HepG2 (cell line): ENCODE results near the gene ESR1. TPM values are rescaled to one million over a fixed set of nuclear protein-coding genes. Genes with fewer than 3 reads are reported as not detected.
A peak's percentile ranks its signal among the peaks of the same experiment; 100 is the strongest.

Source experiments
- ARHGAP35 ChIP-seq: sonication (generic); formaldehyde crosslinking; IDR thresholded peaks from 2 replicates; pipeline ENCODE4 v1.9.0; 2022; ENCODE audit warnings: mild to moderate bottlenecking, inconsistent platforms, moderate library complexity, missing genetic modification reagents, borderline replicate concordance
- ARID5B ChIP-seq: IDR thresholded peaks from 2 replicates; pipeline ENCODE4 v1.4.0; 2020; ENCODE audit warnings: mild to moderate bottlenecking, missing genetic modification reagents
- ATF3 ChIP-seq: sonication (generic); formaldehyde crosslinking; IDR thresholded peaks from 2 replicates; pipeline ENCODE4 v1.4.0; 2020; ENCODE audit warnings: missing genetic modification reagents
- GPN1 ChIP-seq: sonication (generic); formaldehyde crosslinking; IDR thresholded peaks from 2 replicates; pipeline ENCODE4 v1.5.1; 2020; ENCODE audit warnings: missing genetic modification reagents, borderline replicate concordance
- HOXA3 ChIP-seq: sonication (generic); formaldehyde crosslinking; IDR thresholded peaks from 2 replicates; pipeline ENCODE4 v1.5.0; 2020; ENCODE audit warnings: missing genetic modification reagents
- JUNB ChIP-seq: sonication (generic); formaldehyde crosslinking; IDR thresholded peaks from 2 replicates; pipeline ENCODE4 v1.8.0; 2022; ENCODE audit warnings: missing genetic modification reagents, mild to moderate bottlenecking, borderline replicate concordance
- KDM3A ChIP-seq: IDR thresholded peaks from 2 replicates; pipeline ENCODE4 v1.6.1; 2018; ENCODE audit warnings: low read depth, missing compliant biosample characterization
- MBD4 ChIP-seq: IDR thresholded peaks from 2 replicates; pipeline ENCODE4 v1.6.1; 2012; ENCODE audit warnings: low read length, inconsistent platforms, borderline replicate concordance
- PHF5A ChIP-seq: IDR thresholded peaks from one replicate; pipeline ENCODE4 v1.6.1; 2018; ENCODE audit warnings: low read depth, missing genetic modification reagents; ENCODE audit not compliant: unreplicated experiment
- PITX1 ChIP-seq: sonication (generic); formaldehyde crosslinking; IDR thresholded peaks from 2 replicates; pipeline ENCODE4 v1.5.1; 2020; ENCODE audit warnings: mild to moderate bottlenecking, missing genetic modification reagents
- RFX1 ChIP-seq: fragments of 450-650 bp; IDR thresholded peaks from 2 replicates; pipeline ENCODE4 v1.6.1; 2017
- SETDB1 ChIP-seq: sonication (generic); formaldehyde crosslinking; IDR thresholded peaks from 2 replicates; pipeline ENCODE4 v1.5.1; 2020; ENCODE audit warnings: missing genetic modification reagents, mild to moderate bottlenecking, borderline replicate concordance
- TEAD3 ChIP-seq: optimal IDR thresholded peaks from 2 replicates; pipeline ENCODE3; 2016; ENCODE audit warnings: borderline replicate concordance
- ZNF224 ChIP-seq: sonication (generic); formaldehyde crosslinking; IDR thresholded peaks from 2 replicates; pipeline ENCODE4 v1.5.0; 2020; ENCODE audit warnings: mild to moderate bottlenecking, missing genetic modification reagents
- ZNF264 ChIP-seq: sonication (generic); formaldehyde crosslinking; IDR thresholded peaks from 2 replicates; pipeline ENCODE4 v1.4.0; 2020; ENCODE audit warnings: missing genetic modification reagents
- ZNF572 ChIP-seq: sonication (generic); formaldehyde crosslinking; IDR thresholded peaks from 2 replicates; pipeline ENCODE4 v1.5.1; 2020; ENCODE audit warnings: mild to moderate bottlenecking, missing genetic modification reagents
- ZNF644 ChIP-seq: IDR thresholded peaks from 2 replicates; pipeline ENCODE4 v1.6.1; 2016; ENCODE audit warnings: low read depth
- ZNF710 ChIP-seq: sonication (generic); formaldehyde crosslinking; IDR thresholded peaks from 2 replicates; pipeline ENCODE4 v1.5.0; 2020; ENCODE audit warnings: mild to moderate bottlenecking, missing genetic modification reagents, borderline replicate concordance
- polyA plus RNA-seq, 8 experiments: library from polyadenylated mRNA; depleted of rRNA in 3 of 8; stranded (reverse) in 7 of 8; unstranded in 1 of 8; fragments of >200 nt; fragmentation: Illumina TruSeq in 4 of 8; extraction: Trizol in 4 of 8; gene quantifications; 2 replicates each; pipeline versions ENCODE4 v1.2.1 to v1.2.3, GENCODE V29; 2011 to 2016; ENCODE audit warnings: low read depth in 4 of 8, missing spikeins in 1 of 8, mixed read lengths in 1 of 8; ENCODE audit not compliant: insufficient read depth in 1 of 8
- total RNA-seq, 5 experiments: library from RNA; depleted of rRNA; stranded (reverse); fragments of >200 nt; fragmentation: Illumina TruSeq; extraction: Trizol; gene quantifications; 2 replicates each; pipeline ENCODE4 v1.2.3, GENCODE V29; 2016; ENCODE audit warnings: low read depth in 1 of 5
- TF ChIP-seq, protein P1 (sequence below): sonication (generic); formaldehyde crosslinking; IDR thresholded peaks from 2 replicates; pipeline ENCODE4 v1.4.0; 2020; ENCODE audit warnings: missing genetic modification reagents

Gene ESR1
- total and polyA plus RNA-seq, 2 of the 13 experiments (the other 11 are each of a cell fraction or from before 2014, with no cell fraction given), result not detected

GRCh38 chr6:152170702-152171667 lies 363.5 kb downstream of the ESR1 start (continued):
- TF ChIP-seq ARID5B (peak; percentile 87), TEAD3 (CRISPR knock-in tag) (peak; percentile 76), RFX1 (no peak), ZNF644 (CRISPR knock-in tag) (peak; percentile 78), ZNF224 (CRISPR knock-in tag) (peak; percentile 70; the same call in 1 of the 2 replicates), ATF3 (CRISPR knock-in tag) (peak; percentile 67), ZNF264 (CRISPR knock-in tag) (no peak; the same call in 1 of the 2 replicates), PHF5A (CRISPR knock-in tag) (peak; percentile 37), JUNB (peak; percentile 74; the same call in 1 of the 2 replicates), MBD4 (0 out of 2 replicates have a peak, but pooled peaks have one; percentile 49), ARHGAP35 (CRISPR knock-in tag) (0 out of 2 replicates have a peak, but pooled peaks have one; percentile 15), PITX1 (0 out of 2 replicates have a peak, but pooled peaks have one; percentile 15), ZNF710 (CRISPR knock-in tag) (peak; percentile 95; the same call in 1 of the 2 replicates), KDM3A (CRISPR knock-in tag) (0 out of 2 replicates have a peak, but pooled peaks have one; percentile 21), HOXA3 (CRISPR knock-in tag) (peak; percentile 65; the same call in 1 of the 2 replicates), ZNF572 (0 out of 2 replicates have a peak, but pooled peaks have one; percentile 3), SETDB1 (CRISPR knock-in tag) (0 out of 2 replicates have a peak, but pooled peaks have one; percentile 24), GPN1 (CRISPR knock-in tag) (no peak)
- TF ChIP-seq, protein P1, sequence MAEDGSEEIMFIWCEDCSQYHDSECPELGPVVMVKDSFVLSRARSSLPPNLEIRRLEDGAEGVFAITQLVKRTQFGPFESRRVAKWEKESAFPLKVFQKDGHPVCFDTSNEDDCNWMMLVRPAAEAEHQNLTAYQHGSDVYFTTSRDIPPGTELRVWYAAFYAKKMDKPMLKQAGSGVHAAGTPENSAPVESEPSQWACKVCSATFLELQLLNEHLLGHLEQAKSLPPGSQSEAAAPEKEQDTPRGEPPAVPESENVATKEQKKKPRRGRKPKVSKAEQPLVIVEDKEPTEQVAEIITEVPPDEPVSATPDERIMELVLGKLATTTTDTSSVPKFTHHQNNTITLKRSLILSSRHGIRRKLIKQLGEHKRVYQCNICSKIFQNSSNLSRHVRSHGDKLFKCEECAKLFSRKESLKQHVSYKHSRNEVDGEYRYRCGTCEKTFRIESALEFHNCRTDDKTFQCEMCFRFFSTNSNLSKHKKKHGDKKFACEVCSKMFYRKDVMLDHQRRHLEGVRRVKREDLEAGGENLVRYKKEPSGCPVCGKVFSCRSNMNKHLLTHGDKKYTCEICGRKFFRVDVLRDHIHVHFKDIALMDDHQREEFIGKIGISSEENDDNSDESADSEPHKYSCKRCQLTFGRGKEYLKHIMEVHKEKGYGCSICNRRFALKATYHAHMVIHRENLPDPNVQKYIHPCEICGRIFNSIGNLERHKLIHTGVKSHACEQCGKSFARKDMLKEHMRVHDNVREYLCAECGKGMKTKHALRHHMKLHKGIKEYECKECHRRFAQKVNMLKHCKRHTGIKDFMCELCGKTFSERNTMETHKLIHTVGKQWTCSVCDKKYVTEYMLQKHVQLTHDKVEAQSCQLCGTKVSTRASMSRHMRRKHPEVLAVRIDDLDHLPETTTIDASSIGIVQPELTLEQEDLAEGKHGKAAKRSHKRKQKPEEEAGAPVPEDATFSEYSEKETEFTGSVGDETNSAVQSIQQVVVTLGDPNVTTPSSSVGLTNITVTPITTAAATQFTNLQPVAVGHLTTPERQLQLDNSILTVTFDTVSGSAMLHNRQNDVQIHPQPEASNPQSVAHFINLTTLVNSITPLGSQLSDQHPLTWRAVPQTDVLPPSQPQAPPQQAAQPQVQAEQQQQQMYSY (CRISPR knock-in tag), result peak; percentile 76
